HUES48 (cell line): ENCODE data around the gene LIG1.
A peak's percentile ranks its signal among the peaks of the same experiment; 100 is the strongest.

Experiments
- H3K27ac ChIP-seq: one replicate; pipeline ENCODE4 v1.7.0; 2013; ENCODE audit warnings: low read depth, low read length, inconsistent platforms
- H3K27me3 ChIP-seq: 2 replicates; pipeline ENCODE4 v1.6.1; 2013; ENCODE audit warnings: mild to moderate bottlenecking, low read length; ENCODE audit not compliant: control insufficient read depth, insufficient read depth
- H3K36me3 ChIP-seq: 2 replicates; pipeline ENCODE4 v1.6.1; 2013; ENCODE audit warnings: low read length; ENCODE audit not compliant: control insufficient read depth, insufficient read depth
- H3K4me1 ChIP-seq: 2 replicates; pipeline ENCODE4 v1.6.1; 2013; ENCODE audit warnings: mild to moderate bottlenecking, low read length; ENCODE audit not compliant: control insufficient read depth, insufficient read depth
- H3K4me3 ChIP-seq: 2 replicates; pipeline ENCODE4 v1.5.1; 2013; ENCODE audit warnings: mild to moderate bottlenecking, low read depth, low read length
- H3K9ac ChIP-seq: 2 replicates; pipeline ENCODE4 v1.6.1; 2013; ENCODE audit warnings: mild to moderate bottlenecking, low read depth, low read length, moderate library complexity
- H3K9me3 ChIP-seq: 2 replicates; pipeline ENCODE4 v1.6.1; 2013; ENCODE audit warnings: low read length; ENCODE audit not compliant: control insufficient read depth, insufficient read depth

Gene LIG1

GRCh38 chr19:48148576-48148975 is 21.6 kb downstream of the LIG1 start:
- Histone ChIP-seq H3K4me3 (no peak overlapping the region), H3K9me3 (no peaks in the 10 kb centered on the region), H3K27ac (no peak overlapping the region), H3K36me3 (peaks cover 76% of the 10 kb centered on the region), H3K4me1 (no peaks in the 10 kb centered on the region), H3K9ac (no peak overlapping the region), H3K27me3 (no peaks in the 10 kb centered on the region)

DNA sequence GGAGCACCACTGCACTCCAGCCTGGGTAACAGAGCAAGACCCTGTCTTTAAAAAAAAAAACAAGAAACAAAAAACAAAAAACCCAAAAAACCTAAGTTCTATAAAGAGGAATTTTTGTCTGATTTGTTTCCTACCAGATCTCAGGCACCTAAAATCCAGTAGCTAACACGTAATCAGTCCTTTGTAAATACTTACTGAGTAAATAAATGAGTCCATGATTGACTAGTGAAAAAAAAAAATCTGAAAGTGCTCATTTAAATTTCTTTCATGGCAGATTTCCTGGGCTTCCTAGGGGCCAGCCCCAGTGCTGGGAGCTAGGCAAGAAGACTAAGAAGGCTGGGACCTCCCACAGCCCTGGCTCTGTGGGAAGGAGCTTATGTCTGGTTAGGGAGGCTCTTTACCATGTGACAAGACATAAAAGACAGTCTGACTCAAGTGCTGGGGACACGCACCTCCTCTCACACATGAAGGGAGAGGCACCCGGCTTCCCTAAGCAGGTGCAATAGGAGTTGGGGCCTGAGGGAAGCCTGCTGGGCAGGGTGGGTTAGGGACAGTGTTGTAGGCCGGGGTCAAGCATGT is 22.5 kb downstream of the LIG1 start:
- no peak overlapping the region for H3K4me3 ChIP-seq
- no peaks in the 10 kb centered on the region for H3K27me3 ChIP-seq
- no peak overlapping the region for H3K27ac ChIP-seq
- peaks cover 85% of the 10 kb centered on the region for H3K36me3 ChIP-seq
- no peak overlapping the region for H3K9ac ChIP-seq
- no peaks in the 10 kb centered on the region for H3K9me3 ChIP-seq
- no peaks in the 10 kb centered on the region for H3K4me1 ChIP-seq

DNA sequence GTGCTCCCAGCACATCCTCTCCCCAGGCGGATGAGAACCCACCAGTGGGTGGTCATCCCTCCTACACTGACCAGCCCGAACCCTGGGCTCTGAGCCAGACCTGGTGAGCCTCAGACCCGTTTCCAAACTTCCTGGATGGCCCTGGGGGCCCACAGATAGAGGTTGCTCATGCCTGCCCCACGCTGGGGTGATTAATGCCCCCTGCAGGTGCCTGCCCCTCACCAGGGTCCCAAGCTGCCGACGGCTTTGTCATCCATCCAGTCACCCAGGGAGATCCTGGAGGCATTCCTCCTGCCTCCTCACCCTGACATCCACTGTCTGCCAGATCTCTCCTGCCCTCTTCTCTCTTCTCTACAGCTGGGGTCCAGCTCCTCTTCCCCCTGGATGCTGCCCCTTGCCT is 31.1 kb downstream of the LIG1 start:
- no peak overlapping the region for H3K27ac ChIP-seq
- H3K9me3 ChIP-seq, result no peaks in the 10 kb centered on the region
- no peak overlapping the region for H3K4me3 ChIP-seq
- H3K4me1 ChIP-seq, result no peaks in the 10 kb centered on the region
- H3K9ac ChIP-seq, result no peak overlapping the region
- no peaks in the 10 kb centered on the region for H3K27me3 ChIP-seq
- H3K36me3 ChIP-seq, result peaks cover 62% of the 10 kb centered on the region

DNA sequence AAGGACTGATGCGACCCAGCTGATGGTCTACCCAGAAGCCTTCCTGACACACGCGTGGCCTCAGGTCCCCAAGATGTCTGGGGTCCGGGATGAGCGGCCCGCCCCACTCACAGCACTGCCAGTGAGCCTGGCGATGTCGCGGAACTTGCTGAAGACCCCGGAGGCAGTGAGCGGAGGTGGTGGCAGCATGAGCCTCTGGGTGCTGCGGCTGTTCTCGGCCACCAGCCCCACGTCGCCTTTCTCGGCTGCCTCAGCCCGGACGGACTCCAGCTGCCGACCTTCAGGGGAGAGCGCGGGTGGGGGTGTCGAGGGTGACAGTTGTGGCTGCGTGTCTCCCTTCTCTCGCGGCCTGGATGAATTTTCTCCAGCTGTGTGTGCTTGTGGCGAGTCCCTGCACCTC is 32.7 kb downstream of the LIG1 start:
- no peaks in the 10 kb centered on the region for H3K9me3 ChIP-seq
- H3K27ac ChIP-seq, result no peak overlapping the region
- H3K9ac ChIP-seq, result no peak overlapping the region
- no peak overlapping the region for H3K4me3 ChIP-seq
- H3K36me3 ChIP-seq, result peaks cover 61% of the 10 kb centered on the region
- H3K27me3 ChIP-seq, result no peaks in the 10 kb centered on the region
- no peaks in the 10 kb centered on the region for H3K4me1 ChIP-seq

DNA sequence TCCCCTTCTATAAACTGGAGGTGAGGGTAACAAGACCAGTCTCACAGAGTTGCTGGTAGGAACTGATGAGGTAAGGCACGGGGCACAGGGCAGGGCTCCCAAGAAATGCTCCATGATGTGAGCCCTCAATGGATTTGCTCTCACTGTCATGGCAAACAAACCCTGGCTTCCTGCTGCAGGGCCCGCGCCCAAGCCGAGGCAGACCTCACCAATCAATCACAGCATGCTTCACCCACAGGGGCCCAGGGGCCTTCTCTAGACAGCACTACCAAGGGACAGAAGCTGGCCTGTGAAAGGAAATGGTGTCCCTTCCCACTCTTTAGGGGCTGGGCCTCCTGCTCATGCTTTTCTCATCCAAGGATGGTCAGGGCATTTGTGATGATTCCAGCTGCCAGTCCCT is 33.6 kb downstream of the LIG1 start:
- no peaks in the 10 kb centered on the region for H3K4me1 ChIP-seq

DNA sequence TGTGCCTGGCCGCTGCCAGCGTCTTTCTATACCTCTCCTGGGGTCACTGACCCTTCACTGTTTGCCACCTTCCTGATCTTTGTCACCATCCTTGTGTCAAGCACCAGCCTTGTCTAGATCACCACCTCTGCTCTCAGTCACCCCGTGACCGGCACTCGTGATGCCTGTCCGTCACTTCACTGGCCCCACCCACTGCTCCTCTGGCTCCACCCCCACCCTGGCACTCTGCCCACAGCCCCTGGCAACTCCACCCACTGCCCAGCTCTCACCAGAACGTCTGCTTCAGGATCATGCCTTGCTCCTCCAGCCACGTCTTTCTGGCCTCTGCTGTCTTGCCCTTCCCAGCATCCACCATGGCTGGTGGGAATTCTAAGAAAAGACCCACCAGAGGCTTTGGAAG is 34.7 kb downstream of the LIG1 start:
- Histone ChIP-seq H3K9ac (no peak overlapping the region), H3K4me1 (no peaks in the 10 kb centered on the region), H3K36me3 (peaks cover 65% of the 10 kb centered on the region), H3K9me3 (no peaks in the 10 kb centered on the region), H3K27me3 (no peaks in the 10 kb centered on the region), H3K27ac (no peak overlapping the region), H3K4me3 (no peak overlapping the region)

More for the DNA sequence above, 33.6 kb downstream of the LIG1 start:
- Histone ChIP-seq H3K27ac (no peak overlapping the region), H3K9me3 (no peaks in the 10 kb centered on the region), H3K36me3 (peaks cover 63% of the 10 kb centered on the region), H3K9ac (no peak overlapping the region), H3K4me3 (no peak overlapping the region), H3K27me3 (no peaks in the 10 kb centered on the region)

GRCh38 chr19:48133094-48133493 is 37.0 kb downstream of the LIG1 start:
- H3K4me1 ChIP-seq, result no peaks in the 10 kb centered on the region
- H3K9ac ChIP-seq, result no peak overlapping the region
- no peaks in the 10 kb centered on the region for H3K27me3 ChIP-seq
- H3K27ac ChIP-seq, result no peak overlapping the region
- H3K36me3 ChIP-seq, result peaks cover 74% of the 10 kb centered on the region
- H3K9me3 ChIP-seq, result no peaks in the 10 kb centered on the region
- H3K4me3 ChIP-seq, result no peak overlapping the region

DNA sequence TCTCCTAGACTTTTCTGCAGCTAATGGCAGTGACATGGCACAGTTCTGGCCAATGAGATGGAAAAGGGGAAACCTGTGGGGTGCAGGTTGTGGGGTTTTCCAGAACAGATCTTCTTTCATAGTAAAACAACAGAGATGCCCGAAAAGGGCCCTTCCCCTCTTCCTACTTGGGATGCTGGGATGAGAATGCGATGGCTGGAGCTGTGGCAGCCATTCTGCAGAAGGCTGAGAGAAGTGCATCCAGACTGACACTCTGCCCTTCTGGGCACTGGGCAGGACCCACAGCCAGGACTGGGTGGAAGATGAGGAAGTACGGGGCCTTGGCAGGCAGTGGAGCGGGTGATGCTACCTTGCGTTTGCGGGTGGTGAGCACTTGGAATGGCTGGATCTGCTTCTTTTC is 42.6 kb downstream of the LIG1 start:
- no peaks in the 10 kb centered on the region for H3K4me1 ChIP-seq
- H3K36me3 ChIP-seq, result peaks cover 80% of the 10 kb centered on the region
- H3K9ac ChIP-seq, result no peak overlapping the region
- H3K4me3 ChIP-seq, result no peak overlapping the region
- H3K9me3 ChIP-seq, result no peaks in the 10 kb centered on the region
- H3K27ac ChIP-seq, result no peak overlapping the region
- no peaks in the 10 kb centered on the region for H3K27me3 ChIP-seq

DNA sequence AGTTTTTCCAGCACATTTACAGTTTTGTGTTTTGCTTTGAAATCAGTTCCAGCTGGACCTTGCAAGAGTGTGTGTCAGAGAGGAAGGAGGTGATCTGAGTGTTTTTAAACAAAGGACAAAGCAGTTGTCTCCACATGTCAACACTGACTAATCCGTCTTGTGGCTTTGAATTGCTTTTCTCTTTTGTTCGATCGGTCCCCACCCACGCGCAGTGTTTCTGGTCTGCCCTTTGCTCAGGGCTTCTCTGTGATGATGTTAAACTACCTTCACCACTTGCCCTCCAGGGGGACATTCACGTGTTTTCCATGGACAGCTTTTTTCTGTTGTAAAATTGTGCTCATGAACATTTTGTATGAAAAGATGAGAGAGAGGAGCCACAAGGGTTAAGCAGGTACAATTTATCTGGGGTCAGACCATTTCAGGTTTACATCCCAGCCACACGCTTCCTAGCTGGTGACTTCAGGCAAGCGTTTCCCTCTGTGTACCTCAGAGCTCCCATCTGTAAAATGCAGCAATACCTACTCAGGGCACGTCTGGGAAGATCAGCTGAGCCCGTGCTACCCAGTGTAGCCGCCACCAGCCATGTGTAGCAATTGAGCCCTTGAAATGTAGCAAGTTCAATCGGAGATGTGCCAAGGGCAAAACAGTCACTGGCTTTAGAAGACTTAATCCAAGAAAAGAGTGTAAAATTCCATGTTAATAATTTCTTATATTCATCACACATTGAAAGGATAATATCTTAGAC is 46.1 kb downstream of the LIG1 start:
- Histone ChIP-seq H3K27me3 (no peaks in the 10 kb centered on the region), H3K9ac (no peak overlapping the region), H3K27ac (peak overlapping the region; percentile 80), H3K4me3 (no peak overlapping the region), H3K9me3 (no peaks in the 10 kb centered on the region), H3K36me3 (peaks cover 79% of the 10 kb centered on the region), H3K4me1 (no peaks in the 10 kb centered on the region)

DNA sequence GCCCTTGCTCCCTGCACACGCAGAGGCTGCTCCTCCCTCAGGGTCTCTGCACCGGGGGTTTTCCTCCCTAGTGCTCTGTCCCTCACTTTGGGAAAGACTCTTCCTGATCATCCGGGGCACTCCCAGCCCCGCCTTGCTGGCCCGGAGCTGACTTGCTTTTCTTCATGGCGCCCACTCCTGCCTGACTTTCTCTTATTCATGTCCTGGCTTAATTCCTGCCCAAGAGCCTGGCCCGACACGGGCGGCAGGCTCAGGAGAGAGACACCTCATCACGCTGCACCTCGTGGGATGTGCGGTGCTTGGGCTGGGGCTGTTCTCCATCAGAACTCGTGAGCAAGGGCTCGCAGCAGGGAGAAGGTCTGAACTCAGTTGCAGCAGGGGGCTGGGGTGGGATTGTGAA is 47.7 kb downstream of the LIG1 start:
- no peak overlapping the region for H3K4me3 ChIP-seq
- no peaks in the 10 kb centered on the region for H3K27me3 ChIP-seq
- H3K9ac ChIP-seq, result no peak overlapping the region
- peaks cover 79% of the 10 kb centered on the region for H3K36me3 ChIP-seq
- no peaks in the 10 kb centered on the region for H3K4me1 ChIP-seq
- no peaks in the 10 kb centered on the region for H3K9me3 ChIP-seq
- H3K27ac ChIP-seq, result no peak overlapping the region

- Histone ChIP-seq H3K27me3 (no peaks in the 10 kb centered on the region), H3K4me3 (no peak overlapping the region), H3K4me1 (no peaks in the 10 kb centered on the region), H3K36me3 (peaks cover 77% of the 10 kb centered on the region), H3K9me3 (no peaks in the 10 kb centered on the region), H3K9ac (no peak overlapping the region), H3K27ac (no peak overlapping the region)
These were observed 48.2 kb downstream of the LIG1 start for GRCh38 chr19:48121909-48122371.
